ENCODE results near the gene KIF2C. TPM values are rescaled to one million over a fixed set of nuclear protein-coding genes. Genes with fewer than 3 reads are reported as not detected.
A peak's percentile ranks its signal among the peaks of the same experiment; 100 is the strongest.

KIF2C gene
- polyA plus RNA-seq, 2 donors, result 4.5 to 9.4 TPM

DNA sequence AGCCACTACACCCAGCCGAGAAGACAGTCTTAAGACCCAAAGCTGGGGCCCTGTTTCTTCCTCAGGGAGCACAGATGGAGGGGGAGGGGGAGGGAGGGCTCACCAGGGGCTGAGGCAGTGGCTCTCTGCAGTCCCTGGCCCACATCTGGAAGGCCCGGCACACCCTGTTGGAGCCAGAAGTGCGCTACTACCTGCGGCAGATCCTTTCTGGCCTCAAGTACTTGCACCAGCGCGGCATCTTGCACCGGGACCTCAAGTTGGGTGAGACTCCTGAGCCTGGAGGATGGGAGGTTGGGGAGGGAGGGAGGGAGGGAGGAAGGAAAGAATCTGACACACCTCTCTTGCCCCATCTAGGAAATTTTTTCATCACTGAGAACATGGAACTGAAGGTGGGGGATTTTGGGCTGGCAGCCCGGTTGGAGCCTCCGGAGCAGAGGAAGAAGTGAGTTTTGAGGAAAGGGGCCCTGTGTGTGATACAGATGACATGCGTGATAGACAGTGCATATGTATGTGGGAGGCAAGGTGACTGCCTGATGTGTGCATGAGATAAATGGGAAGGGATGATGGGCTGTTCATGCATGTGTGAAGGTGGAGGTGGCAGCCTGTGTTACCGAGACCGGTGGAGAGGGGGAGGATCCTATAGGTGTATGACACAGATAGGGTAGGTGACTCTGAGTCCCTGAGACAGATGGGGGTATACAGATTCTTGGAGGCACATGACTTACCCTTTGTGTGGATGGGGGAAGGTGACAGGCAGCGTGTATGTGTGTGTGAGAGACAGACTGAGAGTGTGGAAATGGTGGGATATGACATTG, 62.1 kb downstream of the KIF2C start:
- H3K9me3 ChIP-seq (ENCODE audit: control insufficient read depth in 2 of 2, insufficient read depth in 1 of 2, low read depth in 1 of 2, low read length in 1 of 2), result no peaks in the 10 kb centered on the region
- no peaks in the 10 kb centered on the region for H3K27me3 ChIP-seq (ENCODE audit: control insufficient read depth in 1 of 2, insufficient read depth in 2 of 2, low read length in 2 of 2)
- peak overlapping the region; percentile 52 to 77 for H3K4me3 ChIP-seq (ENCODE audit: low read depth in 1 of 2, low read length in 2 of 2)
- H3K4me1 ChIP-seq (ENCODE audit: control insufficient read depth in 2 of 2, insufficient read depth in 2 of 2, low read length in 1 of 2), result peaks cover 0 to 18% of the 10 kb centered on the region in 2 donors
- 51 to 59% methylated on average over 13 of the region's 13 CpGs for WGBS, 2 donors
- peak overlapping the region; percentile 37 to 41 for H3K27ac ChIP-seq (ENCODE audit: low read depth in 2 of 2, low read length in 1 of 2)
- peaks cover 12 to 41% of the 10 kb centered on the region in 2 donors for H3K36me3 ChIP-seq (ENCODE audit: control insufficient read depth in 2 of 2, insufficient read depth in 2 of 2, low read length in 1 of 2)

DNA sequence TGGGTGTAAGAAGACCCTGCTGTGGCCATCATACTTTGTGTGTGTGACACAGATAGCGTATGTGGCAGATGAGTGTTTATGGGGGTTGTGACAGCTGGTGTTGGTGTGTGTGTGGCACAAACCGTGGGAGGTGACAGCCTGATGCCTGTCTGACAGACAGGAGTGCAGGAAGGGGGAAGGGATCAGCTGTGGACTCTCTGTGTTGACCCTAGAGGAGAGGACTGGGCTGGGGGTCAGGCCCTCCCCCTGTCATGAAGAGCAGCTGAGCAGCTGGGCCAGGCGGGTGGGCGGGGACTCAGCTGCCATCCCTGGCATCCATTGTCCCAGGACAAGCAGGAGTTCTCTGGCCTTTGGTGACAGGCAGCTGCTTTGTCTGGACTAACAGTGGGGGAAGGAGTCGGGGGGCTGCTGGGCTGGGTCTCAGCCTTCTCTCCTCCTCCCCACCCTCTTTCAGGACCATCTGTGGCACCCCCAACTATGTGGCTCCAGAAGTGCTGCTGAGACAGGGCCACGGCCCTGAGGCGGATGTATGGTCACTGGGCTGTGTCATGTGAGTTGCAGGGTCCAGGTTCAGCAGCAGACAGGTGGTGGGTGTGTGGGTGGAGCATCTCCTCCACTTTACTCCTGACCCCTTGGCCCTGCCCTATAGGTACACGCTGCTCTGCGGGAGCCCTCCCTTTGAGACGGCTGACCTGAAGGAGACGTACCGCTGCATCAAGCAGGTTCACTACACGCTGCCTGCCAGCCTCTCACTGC, 62.8 kb downstream of the KIF2C start:
- no peaks in the 10 kb centered on the region for H3K27me3 ChIP-seq (ENCODE audit: control insufficient read depth in 1 of 2, insufficient read depth in 2 of 2, low read length in 2 of 2)
- 84 to 85% methylated on average over 13 of the region's 13 CpGs for WGBS, 2 donors
- peaks cover 12 to 41% of the 10 kb centered on the region in 2 donors for H3K36me3 ChIP-seq (ENCODE audit: control insufficient read depth in 2 of 2, insufficient read depth in 2 of 2, low read length in 1 of 2)
- H3K4me3 ChIP-seq (ENCODE audit: low read depth in 1 of 2, low read length in 2 of 2), result peak overlapping the region; percentile 27 to 77
- H3K4me1 ChIP-seq (ENCODE audit: control insufficient read depth in 2 of 2, insufficient read depth in 2 of 2, low read length in 1 of 2), result peaks cover 0 to 25% of the 10 kb centered on the region in 2 donors
- no peaks in the 10 kb centered on the region for H3K9me3 ChIP-seq (ENCODE audit: control insufficient read depth in 2 of 2, insufficient read depth in 1 of 2, low read depth in 1 of 2, low read length in 1 of 2)
- peak overlapping the region; percentile 37 to 41 for H3K27ac ChIP-seq (ENCODE audit: low read depth in 2 of 2, low read length in 1 of 2)

DNA sequence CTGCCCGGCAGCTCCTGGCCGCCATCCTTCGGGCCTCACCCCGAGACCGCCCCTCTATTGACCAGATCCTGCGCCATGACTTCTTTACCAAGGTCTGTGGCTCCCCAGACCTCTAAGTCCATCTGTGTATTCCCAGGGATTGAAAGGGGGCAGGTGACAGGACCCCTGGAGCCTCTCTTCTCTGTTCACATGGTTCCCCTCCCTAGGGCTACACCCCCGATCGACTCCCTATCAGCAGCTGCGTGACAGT, 63.4 kb downstream of the KIF2C start:
- WGBS, 2 donors, result 85 to 90% methylated on average over 9 of the region's 9 CpGs
- Histone ChIP-seq H3K27me3 (ENCODE audit: control insufficient read depth in 1 of 2, insufficient read depth in 2 of 2, low read length in 2 of 2) (no peaks in the 10 kb centered on the region), H3K4me1 (ENCODE audit: control insufficient read depth in 2 of 2, insufficient read depth in 2 of 2, low read length in 1 of 2) (peaks cover 0 to 30% of the 10 kb centered on the region in 2 donors), H3K9me3 (ENCODE audit: control insufficient read depth in 2 of 2, insufficient read depth in 1 of 2, low read depth in 1 of 2, low read length in 1 of 2) (no peaks in the 10 kb centered on the region), H3K4me3 (ENCODE audit: low read depth in 1 of 2, low read length in 2 of 2) (peak overlapping the region; percentile 27 to 77), H3K27ac (ENCODE audit: low read depth in 2 of 2, low read length in 1 of 2) (peak overlapping the region in 1 of 2 donors; percentile 37), H3K36me3 (ENCODE audit: control insufficient read depth in 2 of 2, insufficient read depth in 2 of 2, low read length in 1 of 2) (peaks cover 12 to 41% of the 10 kb centered on the region in 2 donors)

- Histone ChIP-seq H3K36me3 (ENCODE audit: control insufficient read depth in 2 of 2, insufficient read depth in 2 of 2, low read length in 1 of 2) (peaks cover 12 to 41% of the 10 kb centered on the region in 2 donors), H3K27me3 (ENCODE audit: control insufficient read depth in 1 of 2, insufficient read depth in 2 of 2, low read length in 2 of 2) (no peaks in the 10 kb centered on the region), H3K4me1 (ENCODE audit: control insufficient read depth in 2 of 2, insufficient read depth in 2 of 2, low read length in 1 of 2) (peaks cover 4 to 36% of the 10 kb centered on the region in 2 donors), H3K4me3 (ENCODE audit: low read depth in 1 of 2, low read length in 2 of 2) (peak overlapping the region; percentile 9 to 77), H3K9me3 (ENCODE audit: control insufficient read depth in 2 of 2, insufficient read depth in 1 of 2, low read depth in 1 of 2, low read length in 1 of 2) (no peaks in the 10 kb centered on the region), H3K27ac (ENCODE audit: low read depth in 2 of 2, low read length in 1 of 2) (peak overlapping the region; percentile 25 to 69)
- WGBS, 2 donors, result 78 to 84% methylated on average over 13 of the region's 13 CpGs
These were observed 63.9 kb downstream of the KIF2C start for GRCh38 chr1:44803312-44804095.

DNA sequence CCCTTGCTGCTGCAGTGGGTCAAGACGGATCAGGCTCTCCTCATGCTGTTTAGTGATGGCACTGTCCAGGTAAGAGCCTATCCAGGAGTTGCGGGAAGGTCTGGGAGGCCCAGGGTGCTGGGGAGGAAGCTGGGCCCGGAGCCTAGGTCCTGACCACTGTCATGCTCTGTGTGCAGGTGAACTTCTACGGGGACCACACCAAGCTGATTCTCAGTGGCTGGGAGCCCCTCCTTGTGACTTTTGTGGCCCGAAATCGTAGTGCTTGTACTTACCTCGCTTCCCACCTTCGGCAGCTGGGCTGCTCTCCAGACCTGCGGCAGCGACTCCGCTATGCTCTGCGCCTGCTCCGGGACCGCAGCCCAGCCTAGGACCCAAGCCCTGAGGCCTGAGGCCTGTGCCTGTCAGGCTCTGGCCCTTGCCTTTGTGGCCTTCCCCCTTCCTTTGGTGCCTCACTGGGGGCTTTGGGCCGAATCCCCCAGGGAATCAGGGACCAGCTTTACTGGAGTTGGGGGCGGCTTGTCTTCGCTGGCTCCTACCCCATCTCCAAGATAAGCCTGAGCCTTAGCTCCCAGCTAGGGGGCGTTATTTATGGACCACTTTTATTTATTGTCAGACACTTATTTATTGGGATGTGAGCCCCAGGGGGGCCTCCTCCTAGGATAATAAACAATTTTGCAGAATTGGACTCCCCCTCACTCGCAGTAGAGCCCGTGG, 65.8 kb downstream of the KIF2C start:
- H3K4me3 ChIP-seq (ENCODE audit: low read depth in 1 of 2, low read length in 2 of 2), result no peak overlapping the region
- peak overlapping the region; percentile 34 to 99 for H3K27ac ChIP-seq (ENCODE audit: low read depth in 2 of 2, low read length in 1 of 2)
- no peaks in the 10 kb centered on the region for H3K27me3 ChIP-seq (ENCODE audit: control insufficient read depth in 1 of 2, insufficient read depth in 2 of 2, low read length in 2 of 2)
- H3K4me1 ChIP-seq (ENCODE audit: control insufficient read depth in 2 of 2, insufficient read depth in 2 of 2, low read length in 1 of 2), result peaks cover 17 to 53% of the 10 kb centered on the region in 2 donors
- peaks cover 12 to 42% of the 10 kb centered on the region in 2 donors for H3K36me3 ChIP-seq (ENCODE audit: control insufficient read depth in 2 of 2, insufficient read depth in 2 of 2, low read length in 1 of 2)
- H3K9me3 ChIP-seq (ENCODE audit: control insufficient read depth in 2 of 2, insufficient read depth in 1 of 2, low read depth in 1 of 2, low read length in 1 of 2), result no peaks in the 10 kb centered on the region
- WGBS, 2 donors, result 91 to 93% methylated on average over 20 of the region's 20 CpGs

- H3K27ac ChIP-seq (ENCODE audit: low read depth in 2 of 2, low read length in 1 of 2), result peak overlapping the region; percentile 99 to 100
- WGBS, 2 donors, result 90 to 94% methylated on average over 68 to 70 of the region's 70 CpGs
- H3K4me3 ChIP-seq (ENCODE audit: low read depth in 1 of 2, low read length in 2 of 2), result no peak overlapping the region
- H3K27me3 ChIP-seq (ENCODE audit: control insufficient read depth in 1 of 2, insufficient read depth in 2 of 2, low read length in 2 of 2), result no peaks in the 10 kb centered on the region
- peaks cover 17 to 52% of the 10 kb centered on the region in 2 donors for H3K4me1 ChIP-seq (ENCODE audit: control insufficient read depth in 2 of 2, insufficient read depth in 2 of 2, low read length in 1 of 2)
- no peaks in the 10 kb centered on the region for H3K9me3 ChIP-seq (ENCODE audit: control insufficient read depth in 2 of 2, insufficient read depth in 1 of 2, low read depth in 1 of 2, low read length in 1 of 2)
- peaks cover 12 to 43% of the 10 kb centered on the region in 2 donors for H3K36me3 ChIP-seq (ENCODE audit: control insufficient read depth in 2 of 2, insufficient read depth in 2 of 2, low read length in 1 of 2)
These were observed 66.5 kb downstream of the KIF2C start for GRCh38 chr1:44806025-44806703.

DNA sequence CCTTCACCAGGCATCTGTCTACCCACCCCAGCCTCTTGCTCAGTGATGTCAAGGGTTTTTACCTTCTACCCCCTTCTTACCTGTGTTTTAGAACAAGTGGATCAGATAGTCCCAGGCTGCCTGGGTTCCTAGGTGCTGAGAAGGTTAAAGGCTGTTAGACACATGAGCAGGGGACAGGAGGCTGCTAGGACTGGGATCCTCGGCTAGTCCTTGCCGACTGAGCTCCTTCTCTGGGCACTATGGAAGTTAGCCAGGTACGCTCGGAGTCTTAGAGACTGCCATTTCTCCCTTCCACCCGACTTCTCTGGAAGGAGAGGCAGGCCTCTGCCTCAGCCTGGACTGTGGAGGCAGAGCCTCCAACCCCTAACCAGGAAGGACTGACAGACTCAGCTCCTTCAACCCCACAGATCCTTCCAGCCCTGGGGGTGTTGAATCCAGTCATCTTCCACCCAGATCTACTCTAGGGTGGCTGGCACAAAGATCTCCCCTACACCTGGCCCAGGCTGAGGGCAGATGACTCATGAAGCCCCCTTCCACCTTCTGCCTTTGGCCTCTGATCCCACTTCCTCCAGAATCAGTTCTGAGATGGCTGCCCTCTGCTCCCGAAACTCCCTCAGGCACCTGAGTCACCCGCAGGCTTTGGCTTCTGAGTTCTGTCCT, 67.2 kb downstream of the KIF2C start, which contains the start of gene DYNLT4:
DYNLT4 (minus strand) TSS at position 648 of the 660 bp plus-strand sequence. CDS start 683 bp downstream, outside the sequence.
- Histone ChIP-seq H3K4me1 (ENCODE audit: control insufficient read depth in 2 of 2, insufficient read depth in 2 of 2, low read length in 1 of 2) (peaks cover 17 to 51% of the 10 kb centered on the region in 2 donors), H3K36me3 (ENCODE audit: control insufficient read depth in 2 of 2, insufficient read depth in 2 of 2, low read length in 1 of 2) (peaks cover 12 to 43% of the 10 kb centered on the region in 2 donors), H3K9me3 (ENCODE audit: control insufficient read depth in 2 of 2, insufficient read depth in 1 of 2, low read depth in 1 of 2, low read length in 1 of 2) (no peaks in the 10 kb centered on the region), H3K4me3 (ENCODE audit: low read depth in 1 of 2, low read length in 2 of 2) (peak within 1 kb of the TSS in 1 of 2 donors; percentile 5), H3K27ac (ENCODE audit: low read depth in 2 of 2, low read length in 1 of 2) (peak within 1 kb of the TSS; percentile 99 to 100), H3K27me3 (ENCODE audit: control insufficient read depth in 1 of 2, insufficient read depth in 2 of 2, low read length in 2 of 2) (no peaks in the 10 kb centered on the region)
- WGBS, 2 donors, result 39 to 42% methylated on average over 7 of the region's 7 CpGs

GRCh38 chr1:44807364-44808062, 67.9 kb downstream of the KIF2C start:
- H3K27me3 ChIP-seq (ENCODE audit: control insufficient read depth in 1 of 2, insufficient read depth in 2 of 2, low read length in 2 of 2), result no peaks in the 10 kb centered on the region
- no peaks in the 10 kb centered on the region for H3K9me3 ChIP-seq (ENCODE audit: control insufficient read depth in 2 of 2, insufficient read depth in 1 of 2, low read depth in 1 of 2, low read length in 1 of 2)
- H3K36me3 ChIP-seq (ENCODE audit: control insufficient read depth in 2 of 2, insufficient read depth in 2 of 2, low read length in 1 of 2), result peaks cover 12 to 38% of the 10 kb centered on the region in 2 donors
- peaks cover 17 to 50% of the 10 kb centered on the region in 2 donors for H3K4me1 ChIP-seq (ENCODE audit: control insufficient read depth in 2 of 2, insufficient read depth in 2 of 2, low read length in 1 of 2)
- peak overlapping the region in 1 of 2 donors; percentile 4 for H3K4me3 ChIP-seq (ENCODE audit: low read depth in 1 of 2, low read length in 2 of 2)
- peak overlapping the region; percentile 99 to 100 for H3K27ac ChIP-seq (ENCODE audit: low read depth in 2 of 2, low read length in 1 of 2)
- 1 to 3% methylated on average over 16 of the region's 16 CpGs for WGBS, 2 donors

Measured in esophagus (tissue), 2 donors.